Measurements from ENCODE around the gene AIRE. TPM values are rescaled to one million over a fixed set of nuclear protein-coding genes. Genes with fewer than 3 reads are reported as not detected.

Gene AIRE
- total RNA-seq, 1 donor from 2014 or later, result not detected

DNA sequence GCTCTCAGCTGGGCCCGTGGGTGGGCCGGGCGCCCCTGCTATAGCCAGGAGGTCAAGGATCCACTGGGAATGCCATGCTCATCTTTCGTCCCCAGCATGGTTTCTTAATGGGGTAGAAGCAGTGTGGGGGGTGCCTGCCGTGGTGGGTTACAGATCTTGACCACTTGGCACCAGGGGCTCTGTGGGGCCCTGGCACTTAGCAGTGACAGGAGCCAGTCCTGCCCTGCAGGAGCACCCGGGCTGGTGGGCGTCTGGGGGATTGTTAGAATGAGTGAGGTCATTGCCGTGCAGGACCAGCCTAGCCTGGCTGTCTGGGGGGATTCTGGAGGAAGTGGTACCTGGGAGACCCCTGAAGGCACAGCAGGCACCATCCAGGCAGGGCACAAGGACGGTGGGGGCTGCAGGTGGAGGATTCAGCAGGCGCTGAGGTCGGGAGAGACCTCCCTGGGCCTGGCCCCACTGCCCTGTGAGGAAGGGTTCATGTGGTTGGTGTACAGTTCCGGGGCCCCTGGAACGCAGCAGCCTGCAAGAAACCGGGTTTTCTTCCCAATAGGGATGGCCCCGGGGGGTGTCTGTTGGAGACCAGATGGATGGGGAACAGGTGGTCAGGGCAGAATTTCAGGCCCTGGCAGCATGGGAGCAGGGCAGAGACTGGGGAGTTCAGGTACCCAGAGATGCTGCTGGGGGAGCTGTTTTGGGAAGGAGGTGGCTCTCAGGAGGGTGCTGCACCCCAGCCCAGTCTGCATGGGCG, 4.8 kb downstream of the AIRE start:
- H3K36me3 Mint-ChIP-seq (ENCODE audit: unreplicated experiment), result no peaks in the 10 kb centered on the region
- peaks cover 2% of the 10 kb centered on the region for H3K4me1 Mint-ChIP-seq (ENCODE audit: low read depth, unreplicated experiment)
- TF ChIP-seq, protein P1, sequence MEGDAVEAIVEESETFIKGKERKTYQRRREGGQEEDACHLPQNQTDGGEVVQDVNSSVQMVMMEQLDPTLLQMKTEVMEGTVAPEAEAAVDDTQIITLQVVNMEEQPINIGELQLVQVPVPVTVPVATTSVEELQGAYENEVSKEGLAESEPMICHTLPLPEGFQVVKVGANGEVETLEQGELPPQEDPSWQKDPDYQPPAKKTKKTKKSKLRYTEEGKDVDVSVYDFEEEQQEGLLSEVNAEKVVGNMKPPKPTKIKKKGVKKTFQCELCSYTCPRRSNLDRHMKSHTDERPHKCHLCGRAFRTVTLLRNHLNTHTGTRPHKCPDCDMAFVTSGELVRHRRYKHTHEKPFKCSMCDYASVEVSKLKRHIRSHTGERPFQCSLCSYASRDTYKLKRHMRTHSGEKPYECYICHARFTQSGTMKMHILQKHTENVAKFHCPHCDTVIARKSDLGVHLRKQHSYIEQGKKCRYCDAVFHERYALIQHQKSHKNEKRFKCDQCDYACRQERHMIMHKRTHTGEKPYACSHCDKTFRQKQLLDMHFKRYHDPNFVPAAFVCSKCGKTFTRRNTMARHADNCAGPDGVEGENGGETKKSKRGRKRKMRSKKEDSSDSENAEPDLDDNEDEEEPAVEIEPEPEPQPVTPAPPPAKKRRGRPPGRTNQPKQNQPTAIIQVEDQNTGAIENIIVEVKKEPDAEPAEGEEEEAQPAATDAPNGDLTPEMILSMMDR (IDR thresholded peaks at IDR 0.05; ENCODE audit: partially characterized antibody, unreplicated experiment), result no peak
- no peak overlapping the region for H3K27ac Mint-ChIP-seq (ENCODE audit: unreplicated experiment)
- peaks cover 2% of the 10 kb centered on the region for H3K9me3 Mint-ChIP-seq (ENCODE audit: unreplicated experiment)
- H3K4me3 Mint-ChIP-seq (ENCODE audit: unreplicated experiment), result no peak overlapping the region
- DNase-seq, result peak; percentile 29
- no peaks in the 10 kb centered on the region for H3K27me3 Mint-ChIP-seq (ENCODE audit: unreplicated experiment)

DNA sequence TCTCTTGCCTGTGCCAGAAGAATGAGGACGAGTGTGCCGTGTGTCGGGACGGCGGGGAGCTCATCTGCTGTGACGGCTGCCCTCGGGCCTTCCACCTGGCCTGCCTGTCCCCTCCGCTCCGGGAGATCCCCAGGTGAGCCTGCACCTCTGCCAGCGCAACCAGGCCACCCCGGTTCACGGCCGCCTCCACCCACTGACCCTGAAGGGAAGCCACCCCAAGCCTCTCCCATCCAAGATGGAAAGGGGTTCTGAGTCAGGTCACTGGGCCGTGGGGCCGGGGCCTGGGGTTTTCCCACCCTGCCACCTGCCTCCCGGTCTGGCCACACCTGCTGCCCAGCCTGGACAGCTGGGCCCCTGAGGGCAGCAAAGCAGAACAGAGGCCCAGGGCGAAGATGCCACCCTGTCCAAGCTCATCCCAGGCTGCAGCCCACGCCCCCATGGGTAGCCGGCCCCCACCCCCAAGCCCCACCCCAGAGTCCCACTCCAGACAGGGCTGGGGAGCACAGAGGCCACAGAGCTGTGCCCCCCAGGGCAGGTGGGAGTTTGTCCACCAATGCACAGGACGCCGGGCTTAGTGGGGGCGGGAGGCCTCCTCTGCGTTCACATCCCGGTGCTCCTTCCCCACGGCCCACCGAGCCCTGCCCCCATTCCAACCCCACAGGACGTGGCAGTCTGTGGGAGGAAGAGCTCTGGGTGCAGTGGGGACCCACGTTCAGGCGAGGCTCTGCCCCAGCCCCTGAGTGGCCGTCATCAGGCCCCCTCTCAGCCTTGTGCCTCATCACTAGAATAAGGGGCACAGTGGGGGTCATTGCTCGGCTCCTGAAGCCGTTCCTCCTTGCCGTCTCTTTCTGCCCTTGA, 5.6 kb downstream of the AIRE start:
- TF ChIP-seq, protein P1 (IDR thresholded peaks at IDR 0.05; ENCODE audit: partially characterized antibody, unreplicated experiment), result no peak
- H3K4me3 Mint-ChIP-seq (ENCODE audit: unreplicated experiment), result no peak overlapping the region
- H3K9me3 Mint-ChIP-seq (ENCODE audit: unreplicated experiment), result peaks cover 2% of the 10 kb centered on the region
- no peaks in the 10 kb centered on the region for H3K27me3 Mint-ChIP-seq (ENCODE audit: unreplicated experiment)
- H3K27ac Mint-ChIP-seq (ENCODE audit: unreplicated experiment), result no peak overlapping the region
- H3K4me1 Mint-ChIP-seq (ENCODE audit: low read depth, unreplicated experiment), result peaks cover 2% of the 10 kb centered on the region
- H3K36me3 Mint-ChIP-seq (ENCODE audit: unreplicated experiment), result no peaks in the 10 kb centered on the region
- peak; percentile 19 for DNase-seq

DNA sequence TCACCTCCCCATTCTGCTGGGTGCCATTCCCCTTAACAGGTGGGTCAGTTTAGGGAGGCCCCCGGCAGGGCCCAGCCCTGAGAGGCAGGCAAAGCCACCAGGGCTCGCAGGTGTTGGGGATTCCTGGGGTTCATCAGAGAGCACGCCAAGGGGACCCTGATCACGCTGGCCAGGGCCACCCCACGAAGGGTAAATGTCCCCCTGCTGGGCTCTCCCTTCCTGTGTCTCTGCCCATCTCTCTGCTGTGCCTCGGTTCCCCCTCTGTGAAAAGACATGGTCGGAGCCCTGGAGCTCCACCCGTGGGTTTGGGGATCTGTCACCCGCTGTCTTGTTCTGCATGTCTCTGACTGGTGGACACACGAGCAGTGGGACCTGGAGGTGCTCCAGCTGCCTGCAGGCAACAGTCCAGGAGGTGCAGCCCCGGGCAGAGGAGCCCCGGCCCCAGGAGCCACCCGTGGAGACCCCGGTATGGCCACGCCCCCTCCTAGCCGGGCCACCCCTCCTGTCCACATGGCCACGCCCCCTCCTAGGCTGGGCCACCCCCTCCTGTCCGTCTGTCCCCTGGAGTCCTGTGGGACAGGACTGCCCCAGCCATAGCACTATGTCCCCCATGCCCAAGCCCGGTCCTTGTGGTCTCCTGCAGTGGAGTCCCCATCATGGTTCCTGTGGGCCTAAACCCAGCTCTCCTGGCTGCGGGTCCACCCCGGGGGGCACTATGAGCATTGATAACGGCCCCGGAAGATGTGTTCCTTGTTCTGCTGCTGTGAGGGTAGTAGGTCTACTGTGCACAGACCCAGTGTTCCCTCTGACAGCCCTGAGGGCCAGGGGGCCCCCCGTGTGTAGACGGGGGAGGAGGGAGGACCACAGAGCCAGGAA, 6.5 kb downstream of the AIRE start:
- peak; percentile 22 for DNase-seq
- Mint-ChIP-seq H3K4me3 (ENCODE audit: unreplicated experiment) (no peak overlapping the region), H3K9me3 (ENCODE audit: unreplicated experiment) (peaks cover 2% of the 10 kb centered on the region), H3K4me1 (ENCODE audit: low read depth, unreplicated experiment) (peaks cover 2% of the 10 kb centered on the region), H3K27me3 (ENCODE audit: unreplicated experiment) (no peaks in the 10 kb centered on the region), H3K36me3 (ENCODE audit: unreplicated experiment) (no peaks in the 10 kb centered on the region), H3K27ac (ENCODE audit: unreplicated experiment) (no peak overlapping the region)
- TF ChIP-seq, protein P1 (IDR thresholded peaks at IDR 0.05; ENCODE audit: partially characterized antibody, unreplicated experiment), result no peak

DNA sequence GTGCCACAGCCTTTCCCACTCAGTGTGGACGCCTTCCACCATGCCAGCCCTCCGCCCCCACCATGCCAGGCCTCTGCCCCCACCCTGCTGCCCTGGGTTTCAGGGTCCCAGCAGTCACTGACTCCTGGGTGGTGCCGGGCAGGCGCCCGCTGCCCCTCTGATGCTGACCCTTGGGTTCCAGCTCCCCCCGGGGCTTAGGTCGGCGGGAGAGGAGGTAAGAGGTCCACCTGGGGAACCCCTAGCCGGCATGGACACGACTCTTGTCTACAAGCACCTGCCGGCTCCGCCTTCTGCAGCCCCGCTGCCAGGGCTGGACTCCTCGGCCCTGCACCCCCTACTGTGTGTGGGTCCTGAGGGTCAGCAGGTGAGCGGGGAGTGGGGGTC, 7.1 kb downstream of the AIRE start:
- H3K27ac Mint-ChIP-seq (ENCODE audit: unreplicated experiment), result no peak overlapping the region
- no peaks in the 10 kb centered on the region for H3K36me3 Mint-ChIP-seq (ENCODE audit: unreplicated experiment)
- no peak overlapping the region for H3K4me3 Mint-ChIP-seq (ENCODE audit: unreplicated experiment)
- peaks cover 2% of the 10 kb centered on the region for H3K9me3 Mint-ChIP-seq (ENCODE audit: unreplicated experiment)
- no peaks in the 10 kb centered on the region for H3K27me3 Mint-ChIP-seq (ENCODE audit: unreplicated experiment)
- H3K4me1 Mint-ChIP-seq (ENCODE audit: low read depth, unreplicated experiment), result peaks cover 2% of the 10 kb centered on the region
- TF ChIP-seq, protein P1 (IDR thresholded peaks at IDR 0.05; ENCODE audit: partially characterized antibody, unreplicated experiment), result no peak
- peak; percentile 17 for DNase-seq

Measured in glutamatergic neuron (in vitro differentiated cells).